GM10248 (cell line): ENCODE measurements around the gene ALKBH7.
A peak's percentile ranks its signal among the peaks of the same experiment; 100 is the strongest.

Source experiments
- CTCF ChIA-PET: fragments of 300-600 bp; sonication (Branson Sonifier 250); formaldehyde crosslinking; extraction: SDS; loops from one replicate; lab custom pipeline; 2021; ENCODE audit warnings: antibody characterized with exemption; lab: Yijun Ruan, JAX
- POLR2A ChIA-PET: fragments of 350-650 bp; sonication (Branson Sonifier 250); formaldehyde crosslinking; extraction: SDS; loops from one replicate; lab custom pipeline; 2020; ENCODE audit warnings: antibody characterized with exemption; lab: Yijun Ruan, JAX
- DNase-seq: peaks from one replicate; pipeline ENCODE4 v3.0.0; 2012; ENCODE audit errors: extremely low spot score
- CTCF ChIP-seq: IDR thresholded peaks from 2 replicates; pipeline ENCODE4 v1.5.1; 2012; ENCODE audit warnings: mild to moderate bottlenecking, low read depth; ENCODE audit errors: extremely low read depth, missing control alignments, control extremely low read depth

ALKBH7 gene

GRCh38 chr19:6423499-6424194 is 51.1 kb downstream of the ALKBH7 start:
- TF ChIP-seq CTCF: no peak
- ChIA-PET POLR2A (no interaction called here), CTCF (no interaction called here)
- peak; percentile 57 for DNase-seq

GRCh38 chr19:6424195-6424938 is 51.8 kb downstream of the ALKBH7 start, which contains the start of gene KHSRP:
KHSRP (minus strand) TSS chr19:6424811; CDS start chr19:6424701, 110 bp downstream.
- no peak for DNase-seq
- ChIA-PET POLR2A (interaction anchor here (0.6 to 1.1 kb wide), 5 partner anchors 52 to 163 kb away, joined by 3 to 5 read pairs (median 4); partner anchors contain the start of genes ALKBH7 and DENND1C), CTCF (interaction anchor here (0.8 to 1.2 kb wide), 4 partner anchors 12 to 440 kb away, joined by 3 read pairs; partner anchors contain the start of gene ALKBH7)
- no peak for TF ChIP-seq CTCF
